GM23248 (cell line): ENCODE results near the gene COL3A1.

ENCODE experiments used
- EZH2 ChIP-seq: fragments of 200-600 bp; sonication (generic); IDR thresholded peaks from 2 replicates; pipeline ENCODE4 v1.6.1; 2018; ENCODE audit warnings: antibody characterized with exemption, mild to moderate bottlenecking; ENCODE audit not compliant: insufficient read depth, poor library complexity, severe bottlenecking
- EZH2phosphoT487 ChIP-seq: fragments of 200-600 bp; sonication (generic); IDR thresholded peaks from 2 replicates; pipeline ENCODE4 v1.6.1; 2018; ENCODE audit warnings: antibody characterized with exemption, moderate library complexity, mild to moderate bottlenecking, low read depth; ENCODE audit not compliant: insufficient read depth

DNA sequence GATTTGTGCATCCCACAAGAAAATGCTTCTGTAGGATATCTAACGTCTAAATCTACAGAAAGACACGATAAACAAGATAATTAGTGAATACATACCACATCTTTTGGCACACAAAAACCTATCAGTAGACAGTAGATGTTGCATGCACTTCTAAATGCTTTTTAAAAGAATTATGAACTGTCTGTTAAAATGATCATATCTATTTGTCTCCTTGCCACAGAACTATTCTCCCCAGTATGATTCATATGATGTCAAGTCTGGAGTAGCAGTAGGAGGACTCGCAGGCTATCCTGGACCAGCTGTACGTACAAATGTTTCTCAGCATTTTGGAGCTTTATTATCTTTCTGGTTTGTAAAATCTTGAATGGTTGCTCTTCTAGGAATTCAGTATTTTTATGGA is 12.7 kb downstream of the COL3A1 start:
- no peak for TF ChIP-seq EZH2
- TF ChIP-seq EZH2phosphoT487 = no peak
